HG03175 (cell line): ENCODE data around the gene TNIK.
"Not testable (repeated sequence)": the region's sequence is repeated elsewhere in the genome, so short reads cannot be mapped to it uniquely, and the experiment has no call there.

Experiments used
- ATAC-seq: cut with Tn5 transposase; IDR thresholded peaks from one replicate; pipeline ENCODE4 v1.9.1; 2021; ENCODE audit warnings: mild to moderate bottlenecking, moderate library complexity; ENCODE audit not compliant: unreplicated experiment

Gene TNIK

GRCh38 chr3:171266034-171266739 lies 194.0 kb downstream of the TNIK start:
- no peak for ATAC-seq

GRCh38 chr3:171264758-171265157 lies 195.4 kb downstream of the TNIK start:
- ATAC-seq: no peak

- no peak for ATAC-seq
These were observed 197.8 kb downstream of the TNIK start for GRCh38 chr3:171262431-171262830.

- no peak for ATAC-seq
These were observed 198.7 kb downstream of the TNIK start for GRCh38 chr3:171261487-171261886.

GRCh38 chr3:171260899-171261298 lies 199.3 kb downstream of the TNIK start:
- ATAC-seq: no peak

GRCh38 chr3:171260466-171260865 lies 199.7 kb downstream of the TNIK start:
- ATAC-seq: no peak

GRCh38 chr3:171258316-171258715 lies 201.9 kb downstream of the TNIK start:
- no peak for ATAC-seq

- ATAC-seq: peak; percentile 78
These were observed 202.7 kb downstream of the TNIK start for GRCh38 chr3:171257251-171258203.

GRCh38 chr3:171256445-171257250 lies 203.6 kb downstream of the TNIK start:
- no peak for ATAC-seq

- peak; percentile 48 for ATAC-seq
These were observed 204.9 kb downstream of the TNIK start for GRCh38 chr3:171255236-171255806.

- ATAC-seq: no peak
These were observed 205.9 kb downstream of the TNIK start for GRCh38 chr3:171254315-171254714.

- no peak for ATAC-seq
These were observed 208.4 kb downstream of the TNIK start for GRCh38 chr3:171251835-171252234.

GRCh38 chr3:171250444-171250843 lies 209.8 kb downstream of the TNIK start:
- no peak for ATAC-seq

GRCh38 chr3:171249245-171249644 lies 211.0 kb downstream of the TNIK start:
- peak; percentile 7 for ATAC-seq

GRCh38 chr3:171248426-171249111 lies 211.6 kb downstream of the TNIK start:
- peak; percentile 83 for ATAC-seq

GRCh38 chr3:171245796-171246765 lies 214.1 kb downstream of the TNIK start:
- no peak for ATAC-seq

- ATAC-seq: no peak
These were observed 217.3 kb downstream of the TNIK start for GRCh38 chr3:171242951-171243350.

GRCh38 chr3:171242170-171242569 lies 218.0 kb downstream of the TNIK start:
- no peak for ATAC-seq

GRCh38 chr3:171241655-171242054 lies 218.6 kb downstream of the TNIK start:
- ATAC-seq: not testable (repeated sequence)
